K562 (cell line): Measurements from ENCODE around the gene SLC35G2. TPM values are rescaled to one million over a fixed set of nuclear protein-coding genes. Genes with fewer than 3 reads are reported as not detected.

Source experiments
- AFF1 ChIP-seq, 2 experiments: fragments of 450-650 bp; IDR thresholded peaks; 2 replicates each; pipeline ENCODE4 v1.6.1; 2018; ENCODE audit warnings: mild to moderate bottlenecking in 2 of 2, low read depth in 1 of 2; ENCODE audit not compliant: partially characterized antibody in 2 of 2
- HNRNPLL ChIP-seq: fragments of 200-400 bp; formaldehyde crosslinking; IDR thresholded peaks from 2 replicates; pipeline ENCODE4 v1.6.1; 2017; ENCODE audit warnings: low read length, low read depth, mild to moderate bottlenecking; ENCODE audit not compliant: poor library complexity, severe bottlenecking
- NR2C2 ChIP-seq, 2 experiments: fragments of 200-800 bp in 1 of 2; sonication (Bioruptor generic) in 1 of 2; sonication (generic) in 1 of 2; formaldehyde crosslinking in 1 of 2; IDR thresholded peaks; 2 replicates each; pipeline versions ENCODE4 v1.6.1 to v1.8.0; 2016 to 2022; ENCODE audit warnings: mild to moderate bottlenecking in 1 of 2, missing compliant biosample characterization in 1 of 2, missing genetic modification characterization in 1 of 2, missing genetic modification reagents in 1 of 2
- POLR2A ChIP-seq: fragments of 450-650 bp; conservative IDR thresholded peaks from 2 replicates; pipeline ENCODE4 v1.6.1; 2016
- POLR2B ChIP-seq: fragments of 450-650 bp; IDR thresholded peaks from 2 replicates; pipeline ENCODE4 v1.6.1; 2018; ENCODE audit warnings: low read depth; ENCODE audit not compliant: partially characterized antibody
- POLR2H ChIP-seq: IDR thresholded peaks from 2 replicates; pipeline ENCODE4 v1.6.1; 2016; ENCODE audit warnings: missing genetic modification characterization, low read depth, mild to moderate bottlenecking, control low read depth, missing compliant biosample characterization, moderate library complexity
- ZNF347 ChIP-seq: fragments of 450-650 bp; formaldehyde crosslinking; IDR thresholded peaks from 2 replicates; pipeline ENCODE4 v1.4.0; 2020; ENCODE audit warnings: low read depth, mild to moderate bottlenecking, moderate library complexity
- polyA plus RNA-seq, 8 experiments: library from polyadenylated mRNA; depleted of rRNA in 4 of 8; stranded (reverse) in 5 of 8; unstranded in 3 of 8; fragments of >200 nt; fragmentation: Nextera tagmentation in 2 of 8; fragmentation: Illumina TruSeq in 1 of 8; extraction: Ambion mirVana in 2 of 8; extraction: Trizol in 1 of 8; gene quantifications; 2 replicates each; pipeline versions ENCODE4 v1.2.1 to v1.2.3, GENCODE V29; 2011 to 2014; ENCODE audit warnings: inconsistent platforms in 1 of 8, missing spikeins in 1 of 8
- total RNA-seq, 7 experiments: library from RNA; depleted of rRNA in 6 of 7; stranded (reverse); fragments of >200 nt in 6 of 7; fragmentation: Illumina TruSeq in 2 of 7; extraction: Trizol in 2 of 7; gene quantifications; 2 replicates each; pipeline versions ENCODE4 v1.2.1 to v1.2.3, GENCODE V29; 2011 to 2021; ENCODE audit warnings: low replicate concordance in 1 of 7
- TF ChIP-seq, protein P1 (sequence below): fragments of 250-450 bp; sonication (Bioruptor Pico); IDR thresholded peaks from 2 replicates; pipeline ENCODE4 v1.4.0; 2020; ENCODE audit warnings: mild to moderate bottlenecking, moderate library complexity
- TF ChIP-seq, protein P2 (sequence below): fragments of 450-650 bp; IDR thresholded peaks from 2 replicates; pipeline ENCODE4 v1.6.1; 2016; ENCODE audit warnings: low read depth

SLC35G2 gene
- total and polyA plus RNA-seq, 9 of the 15 experiments (the other 6 are each of a cell fraction or from before 2014, with no cell fraction given), result 2.6 to 5.9 (median 3.2) TPM

DNA sequence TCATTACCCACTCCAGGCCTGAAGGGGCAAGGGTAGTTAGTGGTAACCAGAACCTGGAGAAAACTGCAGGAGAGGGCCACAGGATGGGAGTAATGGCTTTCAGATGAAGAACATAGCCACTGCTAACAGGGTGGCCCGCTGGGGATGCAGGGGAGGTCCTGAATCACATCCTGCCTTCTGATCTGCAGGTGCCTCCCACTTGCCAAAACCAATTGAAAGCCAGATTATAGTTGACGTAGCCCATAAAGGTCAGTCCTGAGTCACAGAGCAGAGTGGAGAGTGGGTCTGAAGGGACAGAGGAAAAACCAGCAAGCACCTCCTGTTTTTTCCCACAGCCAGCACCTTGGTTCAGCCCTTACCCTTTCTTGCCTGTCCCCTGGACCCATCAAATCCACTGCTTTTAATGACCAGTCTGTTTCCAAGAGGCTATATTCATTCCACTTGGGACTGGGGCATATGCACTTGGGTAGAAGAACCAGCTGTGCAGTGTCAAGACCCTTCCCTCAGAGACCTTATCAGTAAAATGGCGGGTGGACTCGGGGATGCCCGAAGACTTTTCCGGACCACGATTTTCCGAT lies 646 bp upstream of the SLC35G2 start (continued):
- TF ChIP-seq AFF1 (IDR thresholded peaks at IDR 0.05; ENCODE audit: low read depth in 1 of 2, partially characterized antibody in 2 of 2) (peak in 1 of 2 experiments; percentile 21), HNRNPLL (peak; percentile 6), ZNF347 (no peak), POLR2B (peak; percentile 26), POLR2H (tag) (no peak), POLR2A (peak; percentile 44; the same call in 1 of the 2 replicates), NR2C2 (CRISPR knock-in tag; IDR thresholded peaks at IDR 0.05) (no peak), NR2C2 (tag; IDR thresholded peaks at IDR 0.05) (peak; percentile 58; the same call in 1 of the 2 replicates)
- TF ChIP-seq, protein P1, sequence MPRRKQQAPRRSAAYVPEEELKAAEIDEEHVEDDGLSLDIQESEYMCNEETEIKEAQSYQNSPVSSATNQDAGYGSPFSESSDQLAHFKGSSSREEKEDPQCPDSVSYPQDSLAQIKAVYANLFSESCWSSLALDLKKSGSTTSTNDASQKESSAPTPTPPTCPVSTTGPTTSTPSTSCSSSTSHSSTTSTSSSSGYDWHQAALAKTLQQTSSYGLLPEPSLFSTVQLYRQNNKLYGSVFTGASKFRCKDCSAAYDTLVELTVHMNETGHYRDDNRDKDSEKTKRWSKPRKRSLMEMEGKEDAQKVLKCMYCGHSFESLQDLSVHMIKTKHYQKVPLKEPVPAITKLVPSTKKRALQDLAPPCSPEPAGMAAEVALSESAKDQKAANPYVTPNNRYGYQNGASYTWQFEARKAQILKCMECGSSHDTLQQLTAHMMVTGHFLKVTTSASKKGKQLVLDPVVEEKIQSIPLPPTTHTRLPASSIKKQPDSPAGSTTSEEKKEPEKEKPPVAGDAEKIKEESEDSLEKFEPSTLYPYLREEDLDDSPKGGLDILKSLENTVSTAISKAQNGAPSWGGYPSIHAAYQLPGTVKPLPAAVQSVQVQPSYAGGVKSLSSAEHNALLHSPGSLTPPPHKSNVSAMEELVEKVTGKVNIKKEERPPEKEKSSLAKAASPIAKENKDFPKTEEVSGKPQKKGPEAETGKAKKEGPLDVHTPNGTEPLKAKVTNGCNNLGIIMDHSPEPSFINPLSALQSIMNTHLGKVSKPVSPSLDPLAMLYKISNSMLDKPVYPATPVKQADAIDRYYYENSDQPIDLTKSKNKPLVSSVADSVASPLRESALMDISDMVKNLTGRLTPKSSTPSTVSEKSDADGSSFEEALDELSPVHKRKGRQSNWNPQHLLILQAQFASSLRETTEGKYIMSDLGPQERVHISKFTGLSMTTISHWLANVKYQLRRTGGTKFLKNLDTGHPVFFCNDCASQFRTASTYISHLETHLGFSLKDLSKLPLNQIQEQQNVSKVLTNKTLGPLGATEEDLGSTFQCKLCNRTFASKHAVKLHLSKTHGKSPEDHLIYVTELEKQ, result no peak
- TF ChIP-seq, protein P2, sequence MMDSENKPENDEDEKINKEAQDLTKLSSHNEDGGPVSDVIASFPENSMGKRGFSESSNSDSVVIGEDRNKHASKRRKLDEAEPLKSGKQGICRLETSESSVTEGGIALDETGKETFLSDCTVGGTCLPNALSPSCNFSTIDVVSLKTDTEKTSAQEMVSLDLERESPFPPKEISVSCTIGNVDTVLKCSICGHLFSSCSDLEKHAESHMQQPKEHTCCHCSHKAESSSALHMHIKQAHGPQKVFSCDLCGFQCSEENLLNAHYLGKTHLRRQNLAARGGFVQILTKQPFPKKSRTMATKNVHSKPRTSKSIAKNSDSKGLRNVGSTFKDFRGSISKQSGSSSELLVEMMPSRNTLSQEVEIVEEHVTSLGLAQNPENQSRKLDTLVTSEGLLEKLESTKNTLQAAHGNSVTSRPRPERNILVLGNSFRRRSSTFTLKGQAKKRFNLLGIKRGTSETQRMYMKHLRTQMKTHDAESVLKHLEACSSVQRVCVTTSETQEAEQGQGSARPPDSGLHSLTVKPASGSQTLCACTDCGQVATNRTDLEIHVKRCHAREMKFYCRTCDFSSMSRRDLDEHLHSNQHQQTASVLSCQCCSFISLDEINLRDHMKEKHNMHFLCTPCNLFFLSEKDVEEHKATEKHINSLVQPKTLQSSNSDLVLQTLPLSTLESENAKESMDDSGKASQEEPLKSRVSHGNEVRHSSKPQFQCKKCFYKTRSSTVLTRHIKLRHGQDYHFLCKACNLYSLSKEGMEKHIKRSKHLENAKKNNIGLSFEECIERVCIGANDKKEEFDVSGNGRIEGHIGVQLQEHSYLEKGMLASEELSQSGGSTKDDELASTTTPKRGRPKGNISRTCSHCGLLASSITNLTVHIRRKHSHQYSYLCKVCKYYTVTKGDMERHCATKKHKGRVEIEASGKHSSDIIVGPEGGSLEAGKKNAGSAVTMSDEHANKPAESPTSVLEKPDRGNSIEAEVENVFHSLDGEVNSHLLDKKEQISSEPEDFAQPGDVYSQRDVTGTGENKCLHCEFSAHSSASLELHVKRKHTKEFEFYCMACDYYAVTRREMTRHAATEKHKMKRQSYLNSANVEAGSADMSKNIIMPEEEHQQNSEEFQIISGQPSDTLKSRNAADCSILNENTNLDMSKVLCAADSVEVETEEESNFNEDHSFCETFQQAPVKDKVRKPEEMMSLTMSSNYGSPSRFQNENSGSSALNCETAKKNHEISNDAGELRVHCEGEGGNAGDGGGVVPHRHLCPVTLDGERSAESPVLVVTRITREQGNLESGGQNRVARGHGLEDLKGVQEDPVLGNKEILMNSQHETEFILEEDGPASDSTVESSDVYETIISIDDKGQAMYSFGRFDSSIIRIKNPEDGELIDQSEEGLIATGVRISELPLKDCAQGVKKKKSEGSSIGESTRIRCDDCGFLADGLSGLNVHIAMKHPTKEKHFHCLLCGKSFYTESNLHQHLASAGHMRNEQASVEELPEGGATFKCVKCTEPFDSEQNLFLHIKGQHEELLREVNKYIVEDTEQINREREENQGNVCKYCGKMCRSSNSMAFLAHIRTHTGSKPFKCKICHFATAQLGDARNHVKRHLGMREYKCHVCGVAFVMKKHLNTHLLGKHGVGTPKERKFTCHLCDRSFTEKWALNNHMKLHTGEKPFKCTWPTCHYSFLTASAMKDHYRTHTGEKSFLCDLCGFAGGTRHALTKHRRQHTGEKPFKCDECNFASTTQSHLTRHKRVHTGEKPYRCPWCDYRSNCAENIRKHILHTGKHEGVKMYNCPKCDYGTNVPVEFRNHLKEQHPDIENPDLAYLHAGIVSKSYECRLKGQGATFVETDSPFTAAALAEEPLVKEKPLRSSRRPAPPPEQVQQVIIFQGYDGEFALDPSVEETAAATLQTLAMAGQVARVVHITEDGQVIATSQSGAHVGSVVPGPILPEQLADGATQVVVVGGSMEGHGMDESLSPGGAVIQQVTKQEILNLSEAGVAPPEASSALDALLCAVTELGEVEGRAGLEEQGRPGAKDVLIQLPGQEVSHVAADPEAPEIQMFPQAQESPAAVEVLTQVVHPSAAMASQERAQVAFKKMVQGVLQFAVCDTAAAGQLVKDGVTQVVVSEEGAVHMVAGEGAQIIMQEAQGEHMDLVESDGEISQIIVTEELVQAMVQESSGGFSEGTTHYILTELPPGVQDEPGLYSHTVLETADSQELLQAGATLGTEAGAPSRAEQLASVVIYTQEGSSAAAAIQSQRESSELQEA, result no peak
